Activated T-helper 17 cell treated with anti-CD3 and anti-CD28 coated beads, Interleukin-2, amount 50 U/mL, for 72 hours (primary cell): Measurements from ENCODE around the gene PAPSS2. TPM values are rescaled to one million over a fixed set of nuclear protein-coding genes. Genes with fewer than 3 reads are reported as not detected.
A peak's percentile ranks its signal among the peaks of the same experiment; 100 is the strongest.

Source experiments
- ATAC-seq: fragments of 150-1000 bp; cut with Tn5 transposase; replicated peaks from 2 replicates; pipeline ENCODE4 v1.10.0; 2021; ENCODE audit warnings: mild to moderate bottlenecking, moderate library complexity
- H3K27ac Mint-ChIP-seq: one replicate; pipeline ENCODE4 v1.8.0; 2022; ENCODE audit warnings: mixed read lengths
- H3K27me3 Mint-ChIP-seq: one replicate; pipeline ENCODE4 v1.8.0; 2022; ENCODE audit warnings: mixed read lengths
- H3K36me3 Mint-ChIP-seq: one replicate; pipeline ENCODE4 v1.8.0; 2022; ENCODE audit warnings: low read depth, mild to moderate bottlenecking, mixed read lengths
- H3K4me1 Mint-ChIP-seq: one replicate; pipeline ENCODE4 v1.8.0; 2022; ENCODE audit warnings: mixed read lengths
- H3K4me3 Mint-ChIP-seq: one replicate; pipeline ENCODE4 v1.8.0; 2022; ENCODE audit warnings: mild to moderate bottlenecking, mixed read lengths
- H3K9me3 Mint-ChIP-seq: one replicate; pipeline ENCODE4 v1.8.0; 2022; ENCODE audit warnings: mixed read lengths
- total RNA-seq, 2 donors: library from RNA; stranded (reverse); gene quantifications; one replicate each; pipeline ENCODE4 v1.2.3, GENCODE V29; 2022

Gene PAPSS2
- total RNA-seq, 2 donors from 2014 or later, result 0.66 to 4.3 TPM

DNA sequence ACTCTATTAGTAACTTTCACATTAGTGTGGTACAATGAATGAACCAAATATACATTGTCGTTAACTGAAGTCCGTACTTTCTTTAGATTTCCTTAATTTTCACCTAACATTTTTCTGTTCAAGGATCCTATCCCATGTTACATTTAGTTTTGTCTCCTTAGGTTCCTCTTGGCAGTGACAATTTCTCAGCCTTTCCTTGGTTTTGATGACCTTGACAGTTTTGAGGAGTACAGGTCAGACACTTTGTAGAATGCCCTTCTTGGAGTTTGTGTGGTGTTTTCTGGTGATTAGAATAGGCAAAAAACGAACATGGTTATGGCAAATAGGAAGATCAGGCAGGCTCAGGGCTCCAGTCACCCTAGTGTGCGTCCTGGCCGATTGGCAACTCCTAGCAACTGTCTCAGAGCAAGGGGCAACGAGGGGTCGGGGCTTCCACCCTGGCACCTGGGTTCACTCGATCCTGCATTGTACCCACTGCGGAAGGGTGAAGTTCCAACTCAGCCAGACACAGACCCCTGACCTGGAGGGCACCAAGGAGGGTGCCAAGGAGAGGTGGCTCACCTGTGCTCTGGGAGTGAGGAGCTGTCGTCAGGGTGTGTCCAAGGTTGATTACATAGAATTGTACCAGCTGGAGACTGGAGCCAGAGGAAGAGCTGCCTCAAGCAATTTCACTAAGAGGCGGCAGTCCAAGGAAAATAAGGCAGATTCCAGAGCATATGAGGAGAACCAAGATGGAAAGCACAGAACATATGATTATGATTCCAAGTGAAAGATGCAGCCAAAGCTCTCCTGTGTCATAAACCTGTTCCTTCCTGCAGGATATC lies 37.5 kb downstream of the PAPSS2 start:
- H3K4me1 Mint-ChIP-seq, result no peaks in the 10 kb centered on the region
- no peak for ATAC-seq
- peaks cover 11% of the 10 kb centered on the region for H3K27me3 Mint-ChIP-seq

DNA sequence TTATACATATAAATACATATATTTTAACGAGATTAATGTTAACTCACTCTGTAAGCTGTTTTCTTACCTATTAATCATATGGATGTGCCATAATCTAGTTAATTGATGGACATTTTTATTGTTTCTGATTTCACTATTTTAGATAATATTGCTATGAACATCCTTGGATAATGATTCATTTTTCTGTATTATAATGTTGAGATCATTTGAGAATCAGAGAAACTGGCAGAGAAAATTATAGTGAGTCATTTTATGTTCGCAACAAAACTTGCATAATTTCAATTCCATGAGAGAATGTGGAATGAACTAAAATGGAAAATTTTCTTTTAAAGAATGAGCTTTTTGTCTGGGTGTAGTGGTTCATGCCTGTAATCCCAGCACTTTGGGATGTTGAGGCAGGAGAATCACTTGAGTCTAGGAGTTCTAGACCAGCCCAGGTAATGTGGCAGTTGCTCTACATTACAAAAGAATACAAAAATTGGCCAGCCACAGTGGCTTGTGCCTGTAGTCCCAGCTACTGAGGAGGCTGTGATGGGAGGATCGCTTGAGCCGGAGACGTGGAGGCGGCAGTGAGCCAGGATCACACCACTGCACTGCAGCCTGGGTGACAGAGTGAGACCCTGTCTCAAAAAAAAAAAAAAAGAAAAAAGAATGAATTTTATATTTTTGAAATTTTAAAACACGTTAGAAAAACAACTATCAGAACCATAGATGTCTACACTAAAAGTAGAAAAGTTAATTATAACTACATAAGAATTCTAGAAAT lies 40.5 kb downstream of the PAPSS2 start:
- H3K36me3 Mint-ChIP-seq, result no peaks in the 10 kb centered on the region
- peaks cover 14% of the 10 kb centered on the region for H3K27me3 Mint-ChIP-seq
- H3K27ac Mint-ChIP-seq, result no peak overlapping the region
- no peaks in the 10 kb centered on the region for H3K9me3 Mint-ChIP-seq
- ATAC-seq, result no peak
- H3K4me1 Mint-ChIP-seq, result no peaks in the 10 kb centered on the region
- H3K4me3 Mint-ChIP-seq, result no peak overlapping the region

More for the DNA sequence above, 37.5 kb downstream of the PAPSS2 start:
- no peak overlapping the region for H3K4me3 Mint-ChIP-seq
- no peaks in the 10 kb centered on the region for H3K36me3 Mint-ChIP-seq
- H3K9me3 Mint-ChIP-seq, result no peaks in the 10 kb centered on the region
- no peak overlapping the region for H3K27ac Mint-ChIP-seq

DNA sequence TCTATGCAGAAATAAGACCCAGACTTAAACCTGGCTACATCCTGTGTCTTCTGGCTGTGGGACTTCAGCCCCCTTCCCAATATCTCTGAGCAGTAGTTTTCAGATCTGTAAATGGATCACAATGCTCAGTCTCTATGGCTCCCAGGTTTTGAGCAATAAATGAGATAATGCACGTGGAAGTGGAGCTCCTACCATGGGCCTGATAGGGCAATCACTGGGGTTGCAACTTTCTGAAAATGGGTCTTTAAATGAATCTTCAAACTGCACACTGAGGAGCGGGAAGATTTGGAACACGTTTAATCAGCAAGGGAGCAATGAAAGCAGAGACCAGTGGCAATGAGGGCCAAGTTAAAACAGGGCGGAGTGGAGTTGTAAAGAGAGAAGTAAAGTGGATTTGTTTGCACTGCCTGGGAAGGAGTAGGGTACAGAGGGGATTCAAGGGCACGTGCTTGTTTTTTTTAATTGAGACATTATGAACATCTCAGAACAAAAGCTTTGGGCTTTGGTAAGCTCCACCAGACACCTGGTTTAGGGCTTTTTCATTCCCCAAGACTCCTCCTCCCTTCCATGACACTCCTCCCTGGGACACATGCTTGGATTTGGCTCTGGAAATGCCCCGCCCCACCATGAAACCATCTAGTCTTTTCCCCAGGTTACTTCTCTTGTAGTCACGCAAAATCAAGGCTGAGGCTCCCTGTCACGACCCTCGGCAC lies 42.7 kb downstream of the PAPSS2 start:
- no peaks in the 10 kb centered on the region for H3K36me3 Mint-ChIP-seq
- no peaks in the 10 kb centered on the region for H3K9me3 Mint-ChIP-seq
- peaks cover 19% of the 10 kb centered on the region for H3K27me3 Mint-ChIP-seq
- ATAC-seq, result no peak
- no peak overlapping the region for H3K4me3 Mint-ChIP-seq
- H3K4me1 Mint-ChIP-seq, result no peaks in the 10 kb centered on the region
- H3K27ac Mint-ChIP-seq, result no peak overlapping the region

DNA sequence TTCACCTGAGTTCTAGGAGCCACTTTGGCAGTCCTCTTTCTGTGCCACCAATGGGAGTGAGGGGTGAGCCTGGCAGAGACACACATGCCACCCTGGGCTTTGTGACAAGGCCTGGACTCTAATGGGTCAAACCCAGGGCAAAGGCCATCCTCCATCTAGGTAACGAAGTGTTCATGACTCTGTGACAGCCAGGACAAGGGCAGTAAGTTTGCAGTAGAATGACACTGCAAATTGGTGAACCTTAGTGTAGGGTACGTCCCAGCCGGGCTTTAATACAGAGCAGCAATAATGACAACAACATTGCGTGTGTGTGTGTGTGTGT lies 43.3 kb downstream of the PAPSS2 start:
- ATAC-seq, result no peak
- Mint-ChIP-seq H3K4me1 (no peaks in the 10 kb centered on the region), H3K4me3 (no peak overlapping the region), H3K27ac (no peak overlapping the region), H3K27me3 (peaks cover 19% of the 10 kb centered on the region), H3K9me3 (no peaks in the 10 kb centered on the region), H3K36me3 (no peaks in the 10 kb centered on the region)

DNA sequence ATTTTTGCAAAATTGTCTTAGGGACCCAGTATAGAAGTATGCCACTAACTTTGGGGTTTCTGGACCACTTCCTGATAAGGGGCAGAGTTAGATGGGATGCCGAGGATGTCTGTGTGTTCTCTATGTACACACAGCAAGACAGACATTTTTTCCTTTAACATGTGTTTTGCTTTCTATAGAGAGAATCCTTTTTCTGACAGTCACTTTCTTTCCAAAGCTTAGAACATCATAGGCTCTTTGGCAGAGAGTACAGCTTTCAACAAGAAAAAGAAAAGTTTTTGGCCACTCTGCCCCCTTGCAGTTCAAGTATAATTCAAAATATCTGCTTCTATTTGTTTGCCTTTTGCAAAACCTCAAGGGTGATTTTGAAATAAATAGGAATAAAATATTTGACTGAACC lies 44.1 kb downstream of the PAPSS2 start:
- H3K9me3 Mint-ChIP-seq, result no peaks in the 10 kb centered on the region
- H3K27me3 Mint-ChIP-seq, result peaks cover 15% of the 10 kb centered on the region
- no peak overlapping the region for H3K27ac Mint-ChIP-seq
- H3K4me3 Mint-ChIP-seq, result no peak overlapping the region
- H3K4me1 Mint-ChIP-seq, result no peaks in the 10 kb centered on the region
- no peaks in the 10 kb centered on the region for H3K36me3 Mint-ChIP-seq
- ATAC-seq, result no peak

DNA sequence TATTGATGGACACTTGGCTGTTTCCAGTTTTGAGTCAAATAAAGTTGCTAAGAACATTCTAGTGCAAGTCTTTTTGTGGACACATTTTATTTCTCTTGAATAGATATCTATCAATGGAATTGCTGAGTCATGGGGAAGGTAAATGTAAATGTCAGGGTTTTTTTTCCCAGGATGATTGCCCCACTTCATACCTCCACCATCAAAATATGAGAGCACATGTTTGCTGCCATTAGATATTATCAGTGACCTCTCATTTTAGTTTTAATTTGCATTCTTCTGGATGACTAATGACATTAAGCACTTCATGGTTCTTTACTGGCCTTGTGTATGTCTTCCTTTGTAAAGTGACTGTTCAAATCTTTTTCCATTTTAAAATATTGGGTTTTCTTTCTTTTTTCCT lies 45.7 kb downstream of the PAPSS2 start:
- Mint-ChIP-seq H3K4me1 (no peaks in the 10 kb centered on the region), H3K4me3 (no peak overlapping the region), H3K36me3 (no peaks in the 10 kb centered on the region), H3K27me3 (peaks cover 18% of the 10 kb centered on the region), H3K27ac (no peak overlapping the region), H3K9me3 (no peaks in the 10 kb centered on the region)
- no peak for ATAC-seq

DNA sequence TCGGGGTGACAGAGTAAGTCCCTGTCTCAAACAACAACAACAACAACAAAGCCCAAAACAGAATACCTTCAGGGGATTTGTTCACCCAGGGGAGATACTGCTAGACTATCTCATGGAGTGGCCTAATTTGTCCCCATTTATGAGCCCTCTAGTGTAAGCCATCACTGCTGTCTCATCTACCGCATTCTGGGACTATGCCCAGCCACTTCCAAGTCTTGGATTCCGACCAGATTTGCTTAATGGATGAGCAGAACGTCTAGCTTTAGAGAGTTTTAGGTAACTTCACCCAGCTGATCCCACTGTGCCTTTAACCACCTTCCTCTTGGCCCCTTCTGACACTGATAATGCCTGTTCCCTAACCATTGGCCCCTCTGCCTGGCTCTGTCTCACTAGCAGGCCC lies 47.1 kb downstream of the PAPSS2 start:
- H3K4me3 Mint-ChIP-seq, result no peak overlapping the region
- no peak overlapping the region for H3K27ac Mint-ChIP-seq
- peaks cover 13% of the 10 kb centered on the region for H3K27me3 Mint-ChIP-seq
- no peaks in the 10 kb centered on the region for H3K9me3 Mint-ChIP-seq
- ATAC-seq, result no peak
- no peaks in the 10 kb centered on the region for H3K36me3 Mint-ChIP-seq
- H3K4me1 Mint-ChIP-seq, result no peaks in the 10 kb centered on the region

DNA sequence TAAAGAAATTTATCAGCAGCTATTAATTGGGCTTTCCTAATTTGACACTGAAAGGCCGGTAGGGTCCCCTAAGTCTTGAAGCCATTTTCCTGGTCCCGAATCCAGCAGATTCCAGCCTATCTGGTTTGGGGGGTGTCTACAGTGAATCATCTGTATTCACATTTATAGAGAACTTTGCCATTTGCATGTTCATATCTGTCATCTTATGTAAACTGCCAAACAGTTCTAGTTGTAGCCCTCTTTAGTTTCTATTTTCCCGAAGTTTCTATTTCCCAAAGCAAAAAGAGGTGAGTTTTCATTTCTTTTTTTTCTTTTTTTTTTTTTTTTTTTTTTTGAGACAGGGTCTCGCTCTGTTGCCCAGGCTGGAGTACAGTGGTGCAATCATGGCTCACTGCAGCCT lies 47.6 kb downstream of the PAPSS2 start:
- H3K27me3 Mint-ChIP-seq, result peaks cover 13% of the 10 kb centered on the region
- H3K36me3 Mint-ChIP-seq, result no peaks in the 10 kb centered on the region
- H3K4me3 Mint-ChIP-seq, result no peak overlapping the region
- no peaks in the 10 kb centered on the region for H3K9me3 Mint-ChIP-seq
- no peak for ATAC-seq
- no peak overlapping the region for H3K27ac Mint-ChIP-seq
- H3K4me1 Mint-ChIP-seq, result no peaks in the 10 kb centered on the region

DNA sequence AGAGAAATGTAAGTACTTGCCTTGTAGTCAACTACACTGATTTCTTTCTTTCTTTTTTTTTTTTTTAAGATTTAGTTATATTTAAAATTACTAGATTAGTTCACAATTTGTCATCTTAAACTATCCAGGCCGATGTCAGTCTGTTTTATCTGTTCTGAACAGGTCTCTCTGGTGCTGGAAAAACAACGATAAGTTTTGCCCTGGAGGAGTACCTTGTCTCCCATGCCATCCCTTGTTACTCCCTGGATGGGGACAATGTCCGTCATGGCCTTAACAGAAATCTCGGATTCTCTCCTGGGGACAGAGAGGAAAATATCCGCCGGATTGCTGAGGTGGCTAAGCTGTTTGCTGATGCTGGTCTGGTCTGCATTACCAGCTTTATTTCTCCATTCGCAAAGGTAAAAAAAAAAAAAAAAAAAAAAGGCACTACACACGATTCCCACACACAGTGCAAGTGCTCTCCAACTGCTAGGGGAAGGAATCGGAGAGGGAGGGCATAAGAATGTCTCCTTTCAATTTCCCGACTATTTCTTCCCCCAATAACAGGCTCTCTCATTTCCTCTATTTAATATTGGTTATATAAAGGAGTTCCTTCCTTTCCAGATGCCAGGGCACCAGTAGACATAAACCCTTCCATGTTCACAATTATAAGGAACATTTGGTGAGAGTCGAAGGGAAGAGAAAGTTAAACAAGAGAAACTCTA lies 53.4 kb downstream of the PAPSS2 start:
- Mint-ChIP-seq H3K27me3 (peaks cover 8% of the 10 kb centered on the region), H3K9me3 (no peaks in the 10 kb centered on the region)

DNA sequence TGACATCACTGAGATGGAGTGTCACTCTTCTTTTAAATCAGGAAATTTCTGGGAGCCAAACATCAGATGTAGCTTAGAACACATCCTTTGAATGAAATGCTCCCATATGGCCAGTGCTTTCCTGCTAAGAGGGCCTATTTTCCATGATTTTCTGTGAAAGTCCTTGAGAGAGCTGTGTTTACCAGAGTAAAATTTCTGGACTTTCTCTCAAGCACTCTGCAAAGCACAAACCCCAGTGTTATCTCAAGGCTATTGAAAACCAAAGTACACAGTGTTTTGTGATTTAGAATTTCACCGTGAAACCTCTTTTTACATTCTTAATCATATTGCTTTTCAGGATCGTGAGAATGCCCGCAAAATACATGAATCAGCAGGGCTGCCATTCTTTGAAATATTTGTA lies 54.0 kb downstream of the PAPSS2 start:
- Mint-ChIP-seq H3K4me1 (no peaks in the 10 kb centered on the region), H3K36me3 (no peaks in the 10 kb centered on the region), H3K4me3 (no peak overlapping the region), H3K9me3 (no peaks in the 10 kb centered on the region), H3K27ac (no peak overlapping the region), H3K27me3 (peaks cover 8% of the 10 kb centered on the region)
- ATAC-seq, result no peak

More for the DNA sequence above, 53.4 kb downstream of the PAPSS2 start:
- H3K36me3 Mint-ChIP-seq, result no peaks in the 10 kb centered on the region
- no peaks in the 10 kb centered on the region for H3K4me1 Mint-ChIP-seq
- no peak overlapping the region for H3K27ac Mint-ChIP-seq
- H3K4me3 Mint-ChIP-seq, result no peak overlapping the region
- ATAC-seq, result no peak

DNA sequence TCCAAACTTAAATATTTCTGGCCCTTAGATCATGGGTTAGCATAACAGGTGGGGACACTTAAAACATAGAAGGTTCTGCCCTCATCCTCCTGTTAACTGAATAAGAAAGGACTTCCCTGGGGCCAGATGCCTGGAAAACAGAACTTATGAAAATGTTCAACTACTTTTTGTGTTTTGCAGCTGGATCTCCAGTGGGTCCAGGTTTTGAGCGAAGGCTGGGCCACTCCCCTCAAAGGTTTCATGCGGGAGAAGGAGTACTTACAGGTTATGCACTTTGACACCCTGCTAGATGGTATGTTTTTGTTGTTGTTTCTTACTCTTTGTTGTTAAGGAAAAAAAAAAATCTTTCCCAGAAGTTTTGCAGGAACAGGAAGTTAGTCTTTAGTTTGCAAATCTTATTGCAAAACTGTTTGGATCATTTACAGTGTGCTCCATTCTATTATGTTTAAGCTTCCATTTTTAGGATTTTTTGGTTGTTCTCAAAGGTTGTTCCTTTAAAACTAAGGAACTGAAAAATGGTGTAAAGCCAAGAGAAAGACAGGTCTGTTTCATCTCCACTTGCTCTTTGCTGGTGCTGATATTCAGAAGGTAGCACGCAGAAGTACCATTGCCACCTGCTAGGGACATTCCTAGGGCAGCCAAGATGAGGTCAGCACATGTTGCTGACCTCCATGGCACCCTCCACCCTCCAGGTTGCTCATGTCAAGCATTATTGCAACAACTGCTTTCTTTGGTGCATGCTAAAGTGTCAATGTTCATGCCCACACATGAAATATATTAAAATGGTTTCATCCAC lies 56.1 kb downstream of the PAPSS2 start:
- no peak overlapping the region for H3K27ac Mint-ChIP-seq
- no peaks in the 10 kb centered on the region for H3K4me1 Mint-ChIP-seq
- no peaks in the 10 kb centered on the region for H3K9me3 Mint-ChIP-seq
- no peak for ATAC-seq
- no peak overlapping the region for H3K4me3 Mint-ChIP-seq
- peaks cover 4% of the 10 kb centered on the region for H3K27me3 Mint-ChIP-seq
- no peaks in the 10 kb centered on the region for H3K36me3 Mint-ChIP-seq

DNA sequence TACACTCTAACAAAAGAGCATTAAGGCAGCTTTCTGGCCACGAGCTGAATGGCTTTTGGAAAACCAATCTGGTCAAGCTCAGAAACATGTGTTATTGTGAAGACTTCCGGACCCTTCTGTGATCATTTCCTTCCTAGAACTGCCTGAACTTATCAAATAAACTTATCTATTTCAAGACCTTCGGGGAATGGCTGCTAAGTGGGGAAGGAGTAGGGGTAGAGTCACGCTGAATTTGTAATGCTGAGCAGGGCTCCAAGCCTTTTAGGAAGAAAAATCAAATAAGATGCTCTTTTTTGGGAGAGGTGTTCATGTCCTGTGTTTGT lies 56.6 kb downstream of the PAPSS2 start:
- ATAC-seq, result no peak
- Mint-ChIP-seq H3K4me1 (no peaks in the 10 kb centered on the region), H3K9me3 (no peaks in the 10 kb centered on the region), H3K4me3 (no peak overlapping the region), H3K36me3 (no peaks in the 10 kb centered on the region), H3K27me3 (peaks cover 7% of the 10 kb centered on the region), H3K27ac (no peak overlapping the region)

DNA sequence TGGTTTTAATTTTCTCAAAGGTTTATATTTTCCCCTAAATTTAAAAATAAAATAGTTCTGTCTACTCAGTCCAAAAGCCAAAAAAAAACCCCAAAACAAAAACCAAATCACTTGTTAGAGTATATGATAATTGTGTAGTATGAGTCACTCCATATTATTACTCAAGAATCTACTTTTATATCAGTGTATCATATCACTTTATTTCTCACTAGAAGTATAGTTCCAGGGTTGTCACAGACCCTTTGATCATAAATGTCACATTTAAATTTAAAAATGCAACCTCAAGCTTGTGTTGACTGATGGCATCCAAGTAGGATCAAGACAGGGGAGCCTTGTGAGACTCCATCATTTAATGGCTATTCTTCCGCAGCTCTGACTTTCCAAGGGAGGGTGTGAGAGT lies 61.0 kb downstream of the PAPSS2 start:
- H3K4me1 Mint-ChIP-seq, result no peaks in the 10 kb centered on the region
- no peak overlapping the region for H3K4me3 Mint-ChIP-seq
- H3K9me3 Mint-ChIP-seq, result no peaks in the 10 kb centered on the region
- peaks cover 18% of the 10 kb centered on the region for H3K27me3 Mint-ChIP-seq
- peak; percentile 28 for ATAC-seq
- no peak overlapping the region for H3K27ac Mint-ChIP-seq
- H3K36me3 Mint-ChIP-seq, result no peaks in the 10 kb centered on the region

DNA sequence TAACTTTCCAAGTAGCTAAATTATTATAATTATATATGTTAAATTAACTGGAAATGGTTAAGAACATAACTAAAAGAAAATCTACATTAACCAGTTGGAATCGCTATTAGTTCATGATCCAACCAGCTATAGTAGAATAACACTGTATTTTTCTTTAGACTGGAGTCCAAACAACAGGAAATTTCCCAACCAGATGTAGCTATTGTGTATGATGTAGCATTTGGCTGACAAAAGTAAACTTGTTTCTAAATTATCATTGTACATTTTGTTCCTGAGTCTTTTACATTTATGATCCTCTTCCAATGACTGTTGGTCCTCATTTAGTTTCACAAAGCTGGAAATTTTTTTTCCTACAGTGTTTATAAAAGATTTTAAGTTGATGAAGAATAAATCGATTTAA lies 62.1 kb downstream of the PAPSS2 start:
- no peaks in the 10 kb centered on the region for H3K4me1 Mint-ChIP-seq
- H3K4me3 Mint-ChIP-seq, result no peak overlapping the region
- H3K27me3 Mint-ChIP-seq, result peaks cover 18% of the 10 kb centered on the region
- no peak overlapping the region for H3K27ac Mint-ChIP-seq
- no peaks in the 10 kb centered on the region for H3K9me3 Mint-ChIP-seq
- H3K36me3 Mint-ChIP-seq, result no peaks in the 10 kb centered on the region
- ATAC-seq, result no peak
